ENCODE measurements around the gene NRL. TPM values are rescaled to one million over a fixed set of nuclear protein-coding genes. Genes with fewer than 3 reads are reported as not detected.

The NRL gene
- total RNA-seq, 1 donor from 2014 or later, result 2.7 TPM

- H3K36me3 Mint-ChIP-seq (ENCODE audit: low read depth), result peaks cover 44% of the 10 kb centered on the region
- intact Hi-C loops (cut with micrococcal nuclease), result no loop called here
- H3K4me3 Mint-ChIP-seq, result peak overlapping the region; percentile 98
- H3K27ac Mint-ChIP-seq, result peak overlapping the region; percentile 70
- no peaks in the 10 kb centered on the region for H3K27me3 Mint-ChIP-seq (ENCODE audit: insufficient read depth)
- no peak for DNase-seq (ENCODE audit: low spot score)
- no peaks in the 10 kb centered on the region for H3K9me3 Mint-ChIP-seq
- peaks cover 72% of the 10 kb centered on the region for H3K4me1 Mint-ChIP-seq (ENCODE audit: low read depth)
Observed at GRCh38 chr14:24139272-24139934, 24.7 kb upstream of the NRL start.

DNA sequence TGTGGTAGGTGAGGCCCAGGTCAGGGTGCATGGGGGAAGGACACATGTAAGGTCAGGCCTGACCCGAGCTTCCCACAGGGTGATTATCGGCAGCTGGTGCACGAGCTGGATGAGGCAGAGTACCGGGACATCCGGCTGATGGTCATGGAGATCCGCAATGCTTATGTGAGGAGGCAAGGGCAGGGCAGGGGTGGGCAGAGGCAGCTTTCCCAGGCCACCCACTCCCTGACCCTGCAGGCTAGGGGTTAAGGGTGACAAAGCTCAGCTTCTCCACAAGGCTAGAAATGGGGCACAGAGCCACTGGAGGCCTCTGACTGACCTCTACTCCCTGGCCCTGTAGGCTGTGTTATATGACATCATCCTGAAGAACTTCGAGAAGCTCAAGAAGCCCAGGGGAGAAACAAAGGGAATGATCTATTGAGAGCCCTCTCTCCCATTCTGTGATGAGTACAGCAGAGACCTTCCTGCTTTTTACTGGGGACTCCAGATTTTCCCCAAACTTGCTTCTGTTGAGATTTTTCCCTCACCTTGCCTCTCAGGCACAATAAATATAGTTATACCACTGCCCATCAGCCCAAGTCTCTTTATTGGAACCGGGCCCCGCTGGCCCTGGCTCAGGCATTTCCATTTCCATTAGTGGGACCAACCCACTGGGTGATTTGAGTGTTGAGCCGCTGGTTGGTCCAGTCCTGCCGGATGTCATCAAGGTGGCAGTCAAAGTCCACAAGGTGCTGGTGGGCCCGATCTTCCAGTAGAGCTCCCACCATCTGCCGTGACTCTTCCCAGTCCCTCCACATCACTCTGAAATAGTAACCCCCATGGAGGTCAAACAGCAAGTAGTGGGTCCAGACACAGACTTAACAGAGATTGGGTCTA is 23.9 kb upstream of the NRL start:
- peak overlapping the region; percentile 98 for H3K4me3 Mint-ChIP-seq
- no peaks in the 10 kb centered on the region for H3K9me3 Mint-ChIP-seq
- H3K27me3 Mint-ChIP-seq (ENCODE audit: insufficient read depth), result no peaks in the 10 kb centered on the region
- H3K36me3 Mint-ChIP-seq (ENCODE audit: low read depth), result peaks cover 39% of the 10 kb centered on the region
- peak overlapping the region; percentile 70 for H3K27ac Mint-ChIP-seq
- DNase-seq (ENCODE audit: low spot score), result no peak
- intact Hi-C loops (cut with micrococcal nuclease), result no loop called here
- H3K4me1 Mint-ChIP-seq (ENCODE audit: low read depth), result peaks cover 65% of the 10 kb centered on the region

GRCh38 chr14:24137529-24138395 is 23.0 kb upstream of the NRL start:
- DNase-seq (ENCODE audit: low spot score), result no peak
- Mint-ChIP-seq H3K4me1 (ENCODE audit: low read depth) (peaks cover 61% of the 10 kb centered on the region), H3K27me3 (ENCODE audit: insufficient read depth) (no peaks in the 10 kb centered on the region), H3K36me3 (ENCODE audit: low read depth) (peaks cover 30% of the 10 kb centered on the region), H3K4me3 (peak overlapping the region; percentile 98), H3K9me3 (no peaks in the 10 kb centered on the region), H3K27ac (peak overlapping the region; percentile 57)
- intact Hi-C loops (cut with micrococcal nuclease), result no loop called here

- no peak for DNase-seq (ENCODE audit: low spot score)
- H3K4me3 Mint-ChIP-seq, result peak overlapping the region; percentile 92
- peaks cover 65% of the 10 kb centered on the region for H3K4me1 Mint-ChIP-seq (ENCODE audit: low read depth)
- H3K27ac Mint-ChIP-seq, result peak overlapping the region; percentile 90
- H3K9me3 Mint-ChIP-seq, result no peaks in the 10 kb centered on the region
- H3K27me3 Mint-ChIP-seq (ENCODE audit: insufficient read depth), result no peaks in the 10 kb centered on the region
- peaks cover 29% of the 10 kb centered on the region for H3K36me3 Mint-ChIP-seq (ENCODE audit: low read depth)
- intact Hi-C loops (cut with micrococcal nuclease), result loop anchor here (1.0 kb wide), 4 partner anchors 9 to 42 kb away; partner anchors contain the start of genes IRF9 and PSME2
Observed at GRCh38 chr14:24136684-24137528, 22.2 kb upstream of the NRL start.

DNA sequence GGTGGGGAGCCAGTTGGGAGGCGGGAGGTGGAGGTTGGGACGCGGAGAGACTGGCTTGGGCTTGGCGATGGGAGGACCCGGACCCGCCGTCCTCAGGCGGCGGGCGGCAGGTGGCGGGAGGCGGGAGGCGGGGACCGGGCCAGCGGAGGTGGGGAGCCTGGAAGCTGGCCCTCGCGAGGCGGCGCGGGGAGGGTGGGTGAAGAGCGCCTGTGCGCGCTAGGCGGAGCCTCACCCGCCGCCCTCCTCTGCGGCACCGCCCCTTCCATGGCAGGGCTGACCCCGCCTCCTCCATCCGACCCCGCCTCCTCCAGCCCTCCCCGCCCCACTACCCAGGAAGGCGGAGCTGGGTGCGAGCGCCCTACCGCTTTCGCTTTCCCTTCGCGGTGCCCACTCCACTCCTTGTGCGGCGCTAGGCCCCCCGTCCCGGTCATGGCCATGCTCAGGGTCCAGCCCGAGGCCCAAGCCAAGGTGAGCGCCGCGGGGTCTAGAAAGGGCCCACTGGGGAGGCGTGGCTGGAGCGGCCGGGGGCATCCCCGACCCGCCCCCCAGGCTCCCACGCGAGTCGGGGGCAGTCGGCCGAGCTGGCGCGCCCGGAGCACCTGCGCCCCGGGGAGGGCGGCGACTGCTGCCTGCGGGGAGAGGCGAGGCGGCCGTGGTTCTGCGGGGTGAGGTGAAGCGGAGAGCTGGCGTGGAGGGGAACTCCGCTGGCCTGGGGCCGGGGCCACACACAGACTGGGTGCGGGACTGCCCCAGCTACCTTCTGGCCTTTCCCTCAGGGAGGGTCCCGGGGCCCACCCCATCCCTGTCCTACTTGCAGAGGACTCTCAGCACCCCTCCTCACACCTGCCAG is 21.3 kb upstream of the NRL start, which contains the start of gene PSME1:
Gene PSME1, plus strand, starts transcription at position 361 of the 850 bp plus-strand sequence. Its CDS starts 69 bp downstream, at position 430.
- Mint-ChIP-seq H3K4me3 (peak within 1 kb of the TSS; percentile 92), H3K27ac (peak within 1 kb of the TSS; percentile 90), H3K4me1 (ENCODE audit: low read depth) (peaks cover 64% of the 10 kb centered on the region), H3K36me3 (ENCODE audit: low read depth) (peaks cover 29% of the 10 kb centered on the region), H3K27me3 (ENCODE audit: insufficient read depth) (no peaks in the 10 kb centered on the region), H3K9me3 (no peaks in the 10 kb centered on the region)
- DNase-seq (ENCODE audit: low spot score), result peak; percentile 92
- intact Hi-C loops (cut with micrococcal nuclease), result loop anchor here (1.0 kb wide), 4 partner anchors 10 to 41 kb away; partner anchors contain the start of genes IRF9 and PSME2

- H3K4me3 Mint-ChIP-seq, result peak overlapping the region; percentile 92
- no peak for DNase-seq (ENCODE audit: low spot score)
- H3K27ac Mint-ChIP-seq, result peak overlapping the region; percentile 89
- H3K36me3 Mint-ChIP-seq (ENCODE audit: low read depth), result peaks cover 29% of the 10 kb centered on the region
- intact Hi-C loops (cut with micrococcal nuclease), result no loop called here
- H3K4me1 Mint-ChIP-seq (ENCODE audit: low read depth), result peaks cover 59% of the 10 kb centered on the region
- H3K27me3 Mint-ChIP-seq (ENCODE audit: insufficient read depth), result no peaks in the 10 kb centered on the region
- H3K9me3 Mint-ChIP-seq, result no peaks in the 10 kb centered on the region
Observed at GRCh38 chr14:24135584-24135833, 20.8 kb upstream of the NRL start.

- DNase-seq (ENCODE audit: low spot score), result no peak
- peaks cover 18% of the 10 kb centered on the region for H3K36me3 Mint-ChIP-seq (ENCODE audit: low read depth)
- no peak overlapping the region for H3K4me3 Mint-ChIP-seq
- no peaks in the 10 kb centered on the region for H3K27me3 Mint-ChIP-seq (ENCODE audit: insufficient read depth)
- peaks cover 45% of the 10 kb centered on the region for H3K4me1 Mint-ChIP-seq (ENCODE audit: low read depth)
- intact Hi-C loops (cut with micrococcal nuclease), result no loop called here
- H3K9me3 Mint-ChIP-seq, result no peaks in the 10 kb centered on the region
- H3K27ac Mint-ChIP-seq, result no peak overlapping the region
Observed at GRCh38 chr14:24133735-24134134, 19.0 kb upstream of the NRL start.

DNA sequence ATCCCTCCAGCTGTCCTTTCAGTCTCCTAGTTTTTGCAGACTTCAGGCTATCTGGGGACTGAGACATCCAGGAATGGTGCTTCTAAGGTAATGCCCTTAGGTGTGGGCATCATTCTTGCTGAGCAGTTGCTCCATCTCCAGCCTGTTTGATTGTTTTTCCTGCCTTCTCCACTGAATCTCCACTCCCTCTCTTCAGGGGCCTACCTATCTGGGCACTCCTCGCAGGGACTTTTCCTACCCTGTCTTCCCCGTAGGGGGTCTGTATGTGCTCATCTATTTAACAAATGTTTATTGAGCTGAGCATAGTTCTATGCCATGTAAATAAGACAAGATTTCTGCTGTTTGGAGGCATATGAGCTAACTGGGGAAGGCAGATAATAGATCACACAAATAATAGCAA is 18.2 kb upstream of the NRL start:
- Mint-ChIP-seq H3K4me1 (ENCODE audit: low read depth) (peaks cover 37% of the 10 kb centered on the region), H3K27ac (peak overlapping the region; percentile 35), H3K27me3 (ENCODE audit: insufficient read depth) (no peaks in the 10 kb centered on the region), H3K4me3 (no peak overlapping the region), H3K9me3 (no peaks in the 10 kb centered on the region), H3K36me3 (ENCODE audit: low read depth) (peaks cover 13% of the 10 kb centered on the region)
- intact Hi-C loops (cut with micrococcal nuclease), result no loop called here
- DNase-seq (ENCODE audit: low spot score), result no peak

- intact Hi-C loops (cut with micrococcal nuclease), result no loop called here
- Mint-ChIP-seq H3K27ac (peak overlapping the region; percentile 35), H3K4me1 (ENCODE audit: low read depth) (peaks cover 32% of the 10 kb centered on the region), H3K9me3 (no peaks in the 10 kb centered on the region), H3K36me3 (ENCODE audit: low read depth) (peaks cover 7% of the 10 kb centered on the region), H3K4me3 (peak overlapping the region; percentile 17), H3K27me3 (ENCODE audit: insufficient read depth) (no peaks in the 10 kb centered on the region)
- no peak for DNase-seq (ENCODE audit: low spot score)
Observed at GRCh38 chr14:24132061-24132685, 17.4 kb upstream of the NRL start.

- intact Hi-C loops (cut with micrococcal nuclease), result no loop called here
- peaks cover 3% of the 10 kb centered on the region for H3K36me3 Mint-ChIP-seq (ENCODE audit: low read depth)
Observed at GRCh38 chr14:24131549-24131966, 16.8 kb upstream of the NRL start.

More at GRCh38 chr14:24131549-24131966, 16.8 kb upstream of the NRL start:
- no peak for DNase-seq (ENCODE audit: low spot score)
- Mint-ChIP-seq H3K4me1 (ENCODE audit: low read depth) (peaks cover 26% of the 10 kb centered on the region), H3K4me3 (no peak overlapping the region), H3K9me3 (no peaks in the 10 kb centered on the region), H3K27me3 (ENCODE audit: insufficient read depth) (no peaks in the 10 kb centered on the region), H3K27ac (no peak overlapping the region)

All from activated T-helper 1 cell treated with anti-CD3 and anti-CD28 coated beads, Interleukin-12 subunit alpha, Interleukin-12 subunit beta, Interleukin-2, Interleukin-4 antibody, amounts not matched to agents 30 ng/mL and 10 ng/mL and 1 ng/mL, durations not matched to agents 14 hours and 24 hours and 36 hours (primary cell).